ENCODE measurements around the gene CITED4.

- no peak for TF ChIP-seq CTCF (conservative IDR thresholded peaks at IDR 0.05; ENCODE audit: low read depth, low read length)
- TF ChIP-seq EZH2 (IDR thresholded peaks at IDR 0.05; ENCODE audit: borderline replicate concordance, low read depth, low read length, poor library complexity, severe bottlenecking) = no peak
These were observed 23.9 kb downstream of the CITED4 start for GRCh38 chr1:40838045-40838979.

All from A673 (cell line).